GM23248 (cell line): ENCODE measurements around the gene NFATC2.

Experiments used
- EZH2 ChIP-seq: fragments of 200-600 bp; sonication (generic); IDR thresholded peaks from 2 replicates; pipeline ENCODE4 v1.6.1; 2018; ENCODE audit warnings: antibody characterized with exemption, mild to moderate bottlenecking; ENCODE audit not compliant: insufficient read depth, poor library complexity, severe bottlenecking
- EZH2phosphoT487 ChIP-seq: fragments of 200-600 bp; sonication (generic); IDR thresholded peaks from 2 replicates; pipeline ENCODE4 v1.6.1; 2018; ENCODE audit warnings: antibody characterized with exemption, moderate library complexity, mild to moderate bottlenecking, low read depth; ENCODE audit not compliant: insufficient read depth

DNA sequence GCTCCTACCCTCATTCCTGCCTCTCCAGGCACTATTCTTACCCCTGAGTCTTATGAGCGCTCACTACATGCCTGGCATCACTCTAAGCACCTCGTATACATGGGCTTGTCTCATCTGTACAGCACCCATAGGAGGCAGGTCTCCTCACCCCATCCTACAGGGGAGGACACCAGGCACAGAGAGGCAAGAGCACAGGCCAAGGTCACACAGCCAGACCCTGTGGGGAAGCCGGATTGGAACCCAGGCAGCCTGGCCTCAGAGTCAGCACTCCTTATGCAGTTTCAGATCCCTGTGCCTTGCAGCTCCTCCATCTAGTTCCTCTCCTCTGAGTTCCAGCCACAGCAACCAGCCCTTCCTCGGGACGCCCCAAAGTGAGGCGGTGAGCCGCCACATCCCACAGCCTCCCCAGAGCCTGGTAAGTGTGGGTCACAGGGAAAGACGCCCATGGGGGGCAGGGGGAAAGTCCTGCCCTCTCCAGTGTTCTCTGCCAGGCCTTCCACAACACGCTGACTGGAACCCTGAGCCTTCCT lies 103.3 kb downstream of the NFATC2 start:
- TF ChIP-seq EZH2 (no peak), EZH2phosphoT487 (no peak)
